K562 (cell line): ENCODE results near the gene CBX8. TPM values are rescaled to one million over a fixed set of nuclear protein-coding genes. Genes with fewer than 3 reads are reported as not detected.

Experiments used
- CCNT2 ChIP-seq: IDR thresholded peaks from 2 replicates; pipeline ENCODE4 v1.6.1; 2011; ENCODE audit warnings: borderline replicate concordance, low read depth, mild to moderate bottlenecking, moderate library complexity, mixed read lengths, low read length; ENCODE audit not compliant: insufficient read length; ENCODE audit errors: extremely low read depth
- EZH2 ChIP-seq: IDR thresholded peaks from 2 replicates; pipeline ENCODE4 v1.6.1; 2012; ENCODE audit warnings: low read depth, mild to moderate bottlenecking, inconsistent platforms, low read length, borderline replicate concordance
- FOXM1 ChIP-seq, 2 experiments: fragments of 450-650 bp in 1 of 2; sonication (generic) in 1 of 2; formaldehyde crosslinking in 1 of 2; IDR thresholded peaks; 2 replicates each; pipeline versions ENCODE4 v1.6.1 to v1.9.0; 2017 to 2022; ENCODE audit warnings: low read depth in 2 of 2, mild to moderate bottlenecking in 2 of 2, missing genetic modification reagents in 1 of 2, moderate library complexity in 1 of 2
- GABPA ChIP-seq: fragments of 200-800 bp; sonication (Bioruptor generic); conservative IDR thresholded peaks from 2 replicates; pipeline ENCODE4 v1.6.1; 2016; ENCODE audit warnings: low read depth, missing genetic modification characterization, missing compliant biosample characterization
- JUN ChIP-seq, 2 experiments: sonication (generic) in 1 of 2; formaldehyde crosslinking in 1 of 2; IDR thresholded peaks; 2 replicates each; pipeline versions ENCODE4 v1.6.1 to v1.8.0; 2012 to 2022; ENCODE audit warnings: borderline replicate concordance in 2 of 2, mild to moderate bottlenecking in 2 of 2, improper control_type of control experiment in 1 of 2, low read depth in 1 of 2, low read length in 1 of 2, missing genetic modification reagents in 1 of 2
- NBN ChIP-seq: fragments of 450-650 bp; IDR thresholded peaks from 2 replicates; pipeline ENCODE4 v1.6.1; 2016; ENCODE audit warnings: low read depth, mild to moderate bottlenecking
- NCOA2 ChIP-seq, 2 experiments: fragments of 450-650 bp; IDR thresholded peaks; 2 replicates each; pipeline ENCODE4 v1.6.1; 2018; ENCODE audit warnings: mild to moderate bottlenecking in 2 of 2, moderate library complexity in 1 of 2; ENCODE audit not compliant: partially characterized antibody in 2 of 2
- RBM22 ChIP-seq: fragments of 200-400 bp; formaldehyde crosslinking; IDR thresholded peaks from 2 replicates; pipeline ENCODE4 v1.6.1; 2018; ENCODE audit warnings: low read length, low read depth; ENCODE audit not compliant: poor library complexity, severe bottlenecking
- RCOR1 ChIP-seq, 2 experiments: IDR thresholded peaks; 2 replicates each; pipeline ENCODE4 v1.6.1; 2012; ENCODE audit warnings: low read depth in 2 of 2, low read length in 2 of 2, borderline replicate concordance in 1 of 2, improper control_type of control experiment in 1 of 2
- SETDB1 ChIP-seq: IDR thresholded peaks from one replicate; pipeline ENCODE4 v1.6.1; 2012; ENCODE audit warnings: low read length, control low read depth, inconsistent platforms
- SREBF1 ChIP-seq: fragments of 150-350 bp; IDR thresholded peaks from 2 replicates; pipeline ENCODE4 v1.6.1; 2014; ENCODE audit warnings: antibody characterized with exemption, low read depth, low read length, borderline replicate concordance
- XRCC5 ChIP-seq: fragments of 200-400 bp; formaldehyde crosslinking; IDR thresholded peaks from 2 replicates; pipeline ENCODE4 v1.6.1; 2017; ENCODE audit warnings: low read depth, mild to moderate bottlenecking, low read length
- ZNF57 ChIP-seq: fragments of 450-650 bp; formaldehyde crosslinking; IDR thresholded peaks from 2 replicates; pipeline ENCODE4 v1.4.0; 2020; ENCODE audit warnings: mild to moderate bottlenecking, moderate library complexity
- ZNF780A ChIP-seq: fragments of 250-450 bp; sonication (Bioruptor Pico); IDR thresholded peaks from 2 replicates; pipeline ENCODE4 v1.5.0; 2021; ENCODE audit warnings: mild to moderate bottlenecking
- polyA plus RNA-seq, 8 experiments: library from polyadenylated mRNA; depleted of rRNA in 4 of 8; stranded (reverse) in 5 of 8; unstranded in 3 of 8; fragments of >200 nt; fragmentation: Nextera tagmentation in 2 of 8; fragmentation: Illumina TruSeq in 1 of 8; extraction: Ambion mirVana in 2 of 8; extraction: Trizol in 1 of 8; gene quantifications; 2 replicates each; pipeline versions ENCODE4 v1.2.1 to v1.2.3, GENCODE V29; 2011 to 2014; ENCODE audit warnings: inconsistent platforms in 1 of 8, missing spikeins in 1 of 8
- total RNA-seq, 7 experiments: library from RNA; depleted of rRNA in 6 of 7; stranded (reverse); fragments of >200 nt in 6 of 7; fragmentation: Illumina TruSeq in 2 of 7; extraction: Trizol in 2 of 7; gene quantifications; 2 replicates each; pipeline versions ENCODE4 v1.2.1 to v1.2.3, GENCODE V29; 2011 to 2021; ENCODE audit warnings: low replicate concordance in 1 of 7
- TF ChIP-seq, protein P1 (sequence below): IDR thresholded peaks from 2 replicates; pipeline ENCODE4 v1.6.1; 2011; ENCODE audit warnings: borderline replicate concordance, low read depth, mild to moderate bottlenecking, moderate library complexity, low read length; ENCODE audit not compliant: insufficient read depth, poor library complexity, severe bottlenecking
- TF ChIP-seq, protein P2 (sequence below): sonication (generic); formaldehyde crosslinking; IDR thresholded peaks from 2 replicates; pipeline ENCODE4 v1.8.0; 2022; ENCODE audit warnings: mild to moderate bottlenecking, missing genetic modification reagents, borderline replicate concordance
- TF ChIP-seq, protein P3 (sequence below): fragments of 450-650 bp; formaldehyde crosslinking; IDR thresholded peaks from 2 replicates; pipeline ENCODE4 v1.4.0; 2022; ENCODE audit warnings: mild to moderate bottlenecking, moderate library complexity
- TF ChIP-seq, protein P4 (sequence below): fragments of 250-450 bp; sonication (Bioruptor Pico); IDR thresholded peaks from 2 replicates; pipeline ENCODE4 v1.5.0; 2021

CBX8 gene
- total and polyA plus RNA-seq, 9 of the 15 experiments (the other 6 are each of a cell fraction or from before 2014, with no cell fraction given): 0.08 to 11.9 (median 2.6) TPM

DNA sequence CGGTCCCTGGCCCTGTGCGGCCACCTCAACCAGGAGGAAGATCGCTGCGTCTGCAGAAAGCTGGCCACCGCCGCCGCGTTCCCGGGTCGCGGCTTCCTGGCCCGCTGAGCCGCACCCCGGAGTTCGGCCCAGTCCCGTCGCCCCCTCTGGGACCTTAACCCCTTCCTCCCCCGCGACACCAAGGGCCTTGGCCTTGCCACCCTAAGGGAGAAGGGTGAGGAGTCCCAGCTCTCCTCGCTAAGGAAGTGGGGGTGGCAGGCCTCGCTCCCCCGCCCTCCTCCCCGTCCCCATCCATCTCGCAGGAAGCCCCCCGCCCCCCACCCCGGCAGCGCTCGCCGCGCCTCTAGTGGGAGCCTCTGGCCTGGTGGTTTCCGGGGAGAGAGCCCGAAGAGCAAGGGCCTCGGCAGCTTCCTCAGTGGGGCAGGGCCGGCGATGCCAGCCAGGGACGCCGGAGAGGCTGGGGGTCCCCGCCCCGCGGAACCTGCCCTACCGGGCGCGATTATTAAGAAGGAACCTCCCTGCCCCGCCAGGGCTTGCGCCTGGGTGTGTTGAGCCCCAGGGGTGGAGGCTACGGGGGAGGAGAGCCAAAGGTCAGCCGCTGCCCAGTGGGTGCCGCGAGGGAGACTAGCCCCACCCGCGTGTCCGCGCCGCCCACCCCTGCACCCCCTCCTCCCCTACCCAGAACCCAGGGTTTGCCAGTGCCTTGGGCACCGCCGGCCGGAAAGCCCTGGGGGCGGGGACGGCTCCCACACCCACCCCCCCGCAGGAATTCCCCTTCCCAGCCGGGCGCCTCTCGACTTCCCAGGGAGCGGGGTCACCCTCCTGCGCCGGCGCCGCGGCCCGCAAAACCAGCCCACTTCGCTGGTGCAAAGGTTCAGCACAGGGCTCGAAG is 35.6 kb upstream of the CBX8 start (continued):
- TF ChIP-seq SETDB1 (no peak), ZNF57 (no peak), GABPA (peak; percentile 64), NCOA2 (IDR thresholded peaks at IDR 0.05; ENCODE audit: partially characterized antibody in 2 of 2) (no peak), RCOR1 (IDR thresholded peaks at IDR 0.05; ENCODE audit: borderline replicate concordance in 1 of 2, low read depth in 2 of 2, low read length in 2 of 2) (no peak), JUN (IDR thresholded peaks at IDR 0.05; ENCODE audit: borderline replicate concordance, low read depth, low read length) (no peak), JUN (CRISPR knock-in tag; IDR thresholded peaks at IDR 0.05; ENCODE audit: borderline replicate concordance) (no peak), NBN (no peak), FOXM1 (IDR thresholded peaks at IDR 0.05; ENCODE audit: low read depth) (no peak), FOXM1 (CRISPR knock-in tag; IDR thresholded peaks at IDR 0.05; ENCODE audit: low read depth) (no peak), RBM22 (peak; percentile 97), EZH2 (no peak), ZNF780A (no peak), XRCC5 (no peak), SREBF1 (no peak), CCNT2 (no peak)
- TF ChIP-seq, protein P1, sequence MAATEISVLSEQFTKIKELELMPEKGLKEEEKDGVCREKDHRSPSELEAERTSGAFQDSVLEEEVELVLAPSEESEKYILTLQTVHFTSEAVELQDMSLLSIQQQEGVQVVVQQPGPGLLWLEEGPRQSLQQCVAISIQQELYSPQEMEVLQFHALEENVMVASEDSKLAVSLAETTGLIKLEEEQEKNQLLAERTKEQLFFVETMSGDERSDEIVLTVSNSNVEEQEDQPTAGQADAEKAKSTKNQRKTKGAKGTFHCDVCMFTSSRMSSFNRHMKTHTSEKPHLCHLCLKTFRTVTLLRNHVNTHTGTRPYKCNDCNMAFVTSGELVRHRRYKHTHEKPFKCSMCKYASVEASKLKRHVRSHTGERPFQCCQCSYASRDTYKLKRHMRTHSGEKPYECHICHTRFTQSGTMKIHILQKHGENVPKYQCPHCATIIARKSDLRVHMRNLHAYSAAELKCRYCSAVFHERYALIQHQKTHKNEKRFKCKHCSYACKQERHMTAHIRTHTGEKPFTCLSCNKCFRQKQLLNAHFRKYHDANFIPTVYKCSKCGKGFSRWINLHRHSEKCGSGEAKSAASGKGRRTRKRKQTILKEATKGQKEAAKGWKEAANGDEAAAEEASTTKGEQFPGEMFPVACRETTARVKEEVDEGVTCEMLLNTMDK: peak; percentile 19
- TF ChIP-seq, protein P2, sequence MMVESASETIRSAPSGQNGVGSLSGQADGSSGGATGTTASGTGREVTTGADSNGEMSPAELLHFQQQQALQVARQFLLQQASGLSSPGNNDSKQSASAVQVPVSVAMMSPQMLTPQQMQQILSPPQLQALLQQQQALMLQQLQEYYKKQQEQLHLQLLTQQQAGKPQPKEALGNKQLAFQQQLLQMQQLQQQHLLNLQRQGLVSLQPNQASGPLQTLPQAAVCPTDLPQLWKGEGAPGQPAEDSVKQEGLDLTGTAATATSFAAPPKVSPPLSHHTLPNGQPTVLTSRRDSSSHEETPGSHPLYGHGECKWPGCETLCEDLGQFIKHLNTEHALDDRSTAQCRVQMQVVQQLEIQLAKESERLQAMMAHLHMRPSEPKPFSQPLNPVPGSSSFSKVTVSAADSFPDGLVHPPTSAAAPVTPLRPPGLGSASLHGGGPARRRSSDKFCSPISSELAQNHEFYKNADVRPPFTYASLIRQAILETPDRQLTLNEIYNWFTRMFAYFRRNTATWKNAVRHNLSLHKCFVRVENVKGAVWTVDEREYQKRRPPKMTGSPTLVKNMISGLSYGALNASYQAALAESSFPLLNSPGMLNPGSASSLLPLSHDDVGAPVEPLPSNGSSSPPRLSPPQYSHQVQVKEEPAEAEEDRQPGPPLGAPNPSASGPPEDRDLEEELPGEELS (CRISPR knock-in tag): no peak
- TF ChIP-seq, protein P3, sequence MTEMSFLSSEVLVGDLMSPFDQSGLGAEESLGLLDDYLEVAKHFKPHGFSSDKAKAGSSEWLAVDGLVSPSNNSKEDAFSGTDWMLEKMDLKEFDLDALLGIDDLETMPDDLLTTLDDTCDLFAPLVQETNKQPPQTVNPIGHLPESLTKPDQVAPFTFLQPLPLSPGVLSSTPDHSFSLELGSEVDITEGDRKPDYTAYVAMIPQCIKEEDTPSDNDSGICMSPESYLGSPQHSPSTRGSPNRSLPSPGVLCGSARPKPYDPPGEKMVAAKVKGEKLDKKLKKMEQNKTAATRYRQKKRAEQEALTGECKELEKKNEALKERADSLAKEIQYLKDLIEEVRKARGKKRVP (CRISPR knock-in tag): peak; percentile 28; the same call in 1 of the 2 replicates
- TF ChIP-seq, protein P4, sequence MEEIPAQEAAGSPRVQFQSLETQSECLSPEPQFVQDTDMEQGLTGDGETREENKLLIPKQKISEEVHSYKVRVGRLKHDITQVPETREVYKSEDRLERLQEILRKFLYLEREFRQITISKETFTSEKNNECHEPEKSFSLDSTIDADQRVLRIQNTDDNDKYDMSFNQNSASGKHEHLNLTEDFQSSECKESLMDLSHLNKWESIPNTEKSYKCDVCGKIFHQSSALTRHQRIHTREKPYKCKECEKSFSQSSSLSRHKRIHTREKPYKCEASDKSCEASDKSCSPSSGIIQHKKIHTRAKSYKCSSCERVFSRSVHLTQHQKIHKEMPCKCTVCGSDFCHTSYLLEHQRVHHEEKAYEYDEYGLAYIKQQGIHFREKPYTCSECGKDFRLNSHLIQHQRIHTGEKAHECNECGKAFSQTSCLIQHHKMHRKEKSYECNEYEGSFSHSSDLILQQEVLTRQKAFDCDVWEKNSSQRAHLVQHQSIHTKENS: no peak
